Anterior cingulate cortex (tissue), 58 donors: ENCODE data around the gene NMS.

ENCODE experiments used
- DNase-seq, 58 donors: peaks; one replicate each; lab custom pipeline; 2025; lab: John Stamatoyannopoulos, UW

The NMS gene

GRCh38 chr2:100483895-100484294 is 13.6 kb downstream of the NMS start:
- no peak for DNase-seq

DNA sequence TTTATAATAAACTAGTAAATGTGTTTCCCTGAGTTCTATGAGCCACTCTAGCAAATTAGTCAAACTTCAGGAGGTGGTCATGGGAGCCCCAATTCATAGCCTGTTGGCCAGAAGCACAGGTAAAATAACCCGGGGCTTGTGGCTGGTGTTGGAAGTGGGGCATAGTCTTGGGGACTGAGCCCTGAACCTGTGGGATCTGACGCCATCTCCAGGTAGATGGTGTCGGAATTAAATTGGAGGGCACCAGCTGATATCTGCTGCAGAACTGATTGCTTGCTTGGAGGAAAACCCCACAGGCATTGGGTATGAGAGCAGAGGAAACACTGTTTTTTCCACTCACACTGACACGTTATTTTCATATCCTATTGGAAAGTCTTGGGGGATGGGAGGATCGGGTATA is 14.1 kb downstream of the NMS start:
- no peak for DNase-seq

DNA sequence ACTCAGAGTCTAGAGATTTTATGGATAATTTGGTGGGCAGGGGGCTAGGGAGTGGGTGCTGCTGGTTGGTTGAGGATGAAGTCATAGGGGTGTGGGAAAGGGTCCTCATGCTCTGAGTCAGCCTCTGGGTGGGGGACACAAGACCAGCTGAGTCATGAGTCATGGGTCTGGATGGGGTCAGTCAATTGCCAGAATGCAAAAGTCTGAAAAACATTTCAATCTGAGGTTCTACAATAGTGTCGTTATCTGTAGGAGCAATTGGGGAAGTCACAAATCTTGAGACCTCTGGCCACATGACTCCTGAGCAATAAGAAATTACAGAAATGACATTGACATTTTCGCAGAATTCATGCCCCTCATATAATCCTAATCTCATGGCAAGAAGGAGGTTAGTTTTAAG is 15.1 kb downstream of the NMS start:
- no peak for DNase-seq

- no peak for DNase-seq
These were observed 24.4 kb downstream of the NMS start for GRCh38 chr2:100494712-100495111.

- DNase-seq: no peak
These were observed 32.5 kb downstream of the NMS start for GRCh38 chr2:100502782-100503181.

GRCh38 chr2:100504542-100504941 is 34.3 kb downstream of the NMS start:
- DNase-seq: no peak

DNA sequence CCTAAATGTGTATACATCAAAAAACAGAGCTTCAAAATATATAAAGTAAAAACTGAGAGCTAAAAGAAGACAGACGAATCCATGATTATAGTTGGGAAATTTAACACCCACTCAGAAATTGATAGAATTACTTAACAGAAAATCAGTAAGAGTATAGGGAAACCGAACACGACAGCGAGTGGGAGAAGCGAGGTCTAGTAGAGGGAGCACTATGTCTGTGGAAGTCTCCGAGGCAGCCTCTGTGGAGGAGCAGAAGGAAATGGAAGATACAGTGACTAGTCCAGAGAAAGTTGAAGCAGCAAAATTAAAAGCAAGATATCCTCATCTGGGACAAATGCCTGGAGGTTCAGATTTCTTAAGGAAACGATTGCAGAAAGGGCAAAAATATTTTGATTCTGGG is 38.8 kb downstream of the NMS start:
- DNase-seq: no peak

- DNase-seq: no peak
These were observed 43.4 kb downstream of the NMS start for GRCh38 chr2:100513650-100514049.

GRCh38 chr2:100517556-100517955 is 47.3 kb downstream of the NMS start:
- no peak for DNase-seq

- DNase-seq: no peak
These were observed 48.5 kb downstream of the NMS start for GRCh38 chr2:100518801-100519200.

GRCh38 chr2:100520224-100520623 is 49.9 kb downstream of the NMS start:
- DNase-seq: no peak

DNA sequence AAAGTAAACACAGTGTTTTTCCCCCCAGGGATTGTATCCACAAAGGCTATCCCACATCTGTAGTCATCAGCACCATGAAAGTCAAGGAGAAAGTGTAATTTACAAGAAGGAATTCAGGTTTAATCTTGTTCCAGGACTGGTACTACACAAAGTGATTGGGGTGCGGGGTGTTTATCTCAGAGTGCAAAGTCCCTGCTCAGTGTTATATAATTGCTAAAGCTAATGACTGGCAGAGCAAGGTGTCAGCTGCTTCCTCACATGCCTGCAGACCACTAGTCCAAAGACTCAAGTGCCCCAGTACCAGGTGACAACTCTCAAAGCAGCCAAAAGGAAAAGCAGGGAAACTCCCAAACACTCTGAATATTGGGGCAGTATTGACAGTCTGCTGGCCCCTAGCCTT is 52.1 kb downstream of the NMS start:
- no peak for DNase-seq

DNA sequence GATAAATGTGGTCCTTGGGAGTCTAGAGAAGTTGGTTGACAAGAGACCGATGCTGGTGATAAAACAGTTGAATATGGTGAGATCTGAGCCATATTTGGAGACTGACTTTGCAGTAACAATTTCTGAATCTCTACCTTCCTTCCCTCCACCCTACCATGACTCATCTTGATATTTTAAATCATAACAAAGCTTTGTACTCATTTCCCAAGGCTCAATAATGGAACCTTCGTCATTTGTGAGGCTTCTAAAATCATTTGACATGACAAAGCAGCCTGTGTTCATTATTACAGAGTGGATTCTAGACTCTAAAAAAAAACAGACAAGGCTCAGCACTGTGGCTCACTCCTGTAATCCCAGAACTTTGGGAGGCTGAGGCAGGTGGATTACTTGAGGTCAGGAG is 54.0 kb downstream of the NMS start:
- DNase-seq: no peak

DNA sequence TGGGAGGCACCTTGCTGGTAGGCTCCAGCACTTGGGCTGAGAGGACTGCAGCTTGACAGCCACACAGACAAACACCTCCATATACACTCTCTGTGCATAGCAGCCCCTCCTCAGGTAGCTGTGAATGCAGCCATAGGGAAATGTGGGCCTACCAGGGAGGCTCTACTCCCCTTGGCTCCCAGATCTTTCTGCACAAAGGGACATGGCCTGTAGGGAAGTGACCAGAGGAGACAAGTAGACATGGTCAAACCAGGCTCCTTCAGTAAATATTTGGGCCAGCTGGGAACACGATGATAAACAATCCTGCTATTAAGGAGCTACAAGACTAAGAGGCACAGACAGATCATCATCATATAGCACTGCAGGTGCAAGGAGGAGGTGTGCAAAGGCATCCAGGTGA is 56.6 kb downstream of the NMS start:
- DNase-seq: no peak

GRCh38 chr2:100527440-100528015 is 57.2 kb downstream of the NMS start:
- DNase-seq: no peak

DNA sequence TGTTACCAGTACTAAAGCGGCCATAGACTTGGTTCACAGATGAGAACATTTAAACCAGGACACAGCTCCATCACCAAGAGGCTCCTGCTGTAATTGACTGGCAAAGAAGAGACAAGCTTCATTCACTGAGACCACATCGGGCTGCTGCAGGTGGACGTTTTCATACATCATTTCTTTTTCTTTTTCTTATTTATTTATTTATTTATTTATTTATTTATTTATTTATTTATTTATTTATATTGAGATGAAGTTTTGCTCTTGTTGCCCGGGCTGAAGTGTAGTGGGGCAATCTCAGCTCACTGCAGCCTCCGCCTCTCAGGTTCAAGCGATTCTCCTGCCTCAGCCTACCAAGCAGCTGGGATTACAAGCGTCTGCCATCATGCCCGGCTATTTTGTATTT is 58.9 kb downstream of the NMS start:
- no peak for DNase-seq

DNA sequence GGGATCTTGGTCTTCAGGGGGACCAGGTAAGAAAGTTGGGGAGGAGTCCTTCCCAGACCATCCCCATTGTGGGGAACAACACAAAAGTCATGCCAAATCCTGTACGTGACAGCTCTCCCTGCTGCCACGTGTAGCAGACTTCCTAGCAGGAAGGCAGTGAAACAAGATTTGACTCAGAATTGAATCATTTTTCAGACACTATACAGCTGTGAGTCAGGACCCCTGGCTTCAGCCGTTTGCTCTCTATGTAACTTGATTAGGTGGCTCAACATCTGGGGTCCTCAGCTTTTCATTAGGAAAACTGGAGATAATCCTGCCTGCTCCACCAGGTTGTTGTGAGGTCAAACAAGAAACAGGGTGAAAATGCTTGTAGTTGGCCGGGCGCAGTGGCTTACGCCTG is 59.6 kb downstream of the NMS start:
- no peak for DNase-seq
